ENCODE measurements around the gene TNFRSF19. TPM values are rescaled to one million over a fixed set of nuclear protein-coding genes. Genes with fewer than 3 reads are reported as not detected.

Gene TNFRSF19
- total and polyA plus RNA-seq, 2 of the 8 experiments (the other 6 are each of a cell fraction or from before 2014, with no cell fraction given) = 0.50 to 0.95 TPM

DNA sequence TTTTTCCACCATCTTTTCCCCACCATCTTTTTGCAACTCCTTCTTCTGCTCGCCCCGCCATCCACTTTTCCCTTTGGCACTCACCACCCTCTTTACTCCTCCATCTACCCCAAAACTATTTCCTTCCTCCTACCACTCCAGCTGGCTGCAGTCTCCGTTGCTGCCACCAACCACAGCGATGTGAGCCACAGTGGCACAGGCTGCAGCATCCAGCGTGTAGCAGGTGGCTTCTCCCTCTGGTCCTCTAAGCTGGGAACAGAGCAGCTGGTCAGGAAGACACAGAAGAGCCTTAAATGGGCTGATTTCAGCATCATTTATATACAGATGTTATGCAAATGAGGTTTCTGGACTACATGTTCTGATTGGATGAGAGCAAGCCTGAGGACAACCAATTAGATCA, 144.5 kb downstream of the TNFRSF19 start:
- TF ChIP-seq SP4 (IDR thresholded peaks at IDR 0.05; ENCODE audit: low read length) (no peak), ZNF274 (IDR thresholded peaks at IDR 0.05; ENCODE audit: borderline replicate concordance, extremely low read depth, low read length) (no peak), CREB1 (IDR thresholded peaks at IDR 0.05) (no peak), RFX5 (IDR thresholded peaks at IDR 0.05; ENCODE audit: borderline replicate concordance, low read depth, low read length) (no peak), JUN (IDR thresholded peaks at IDR 0.05; ENCODE audit: low read depth, low read length) (no peak), BRCA1 (IDR thresholded peaks at IDR 0.05; ENCODE audit: low read depth, low read length) (no peak), CBX5 (IDR thresholded peaks at IDR 0.05; ENCODE audit: low read depth, low read length) (no peak), NANOG (IDR thresholded peaks at IDR 0.05; ENCODE audit: insufficient read depth, low read depth, low read length, poor library complexity, severe bottlenecking) (no peak)
- TF ChIP-seq, protein P1, sequence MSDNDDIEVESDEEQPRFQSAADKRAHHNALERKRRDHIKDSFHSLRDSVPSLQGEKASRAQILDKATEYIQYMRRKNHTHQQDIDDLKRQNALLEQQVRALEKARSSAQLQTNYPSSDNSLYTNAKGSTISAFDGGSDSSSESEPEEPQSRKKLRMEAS (IDR thresholded peaks at IDR 0.05) = no peak
- Histone ChIP-seq H3K4me1 (replicated peaks in 1 of 4; ENCODE audit: control insufficient read depth in 3 of 4, insufficient read depth in 4 of 4, low read length in 3 of 4) (no peaks in the 10 kb centered on the region; a peak in 1 of 7 replicates), H2AK5ac (ENCODE audit: low read depth, low read length) (no peak overlapping the region), H2BK5ac (ENCODE audit: low read depth, low read length) (no peak overlapping the region), H3K56ac (replicated peaks; ENCODE audit: insufficient read length, low read depth, low read length) (no peak overlapping the region), H3K14ac (ENCODE audit: insufficient read length) (no peak overlapping the region), H3K9ac (replicated peaks in 1 of 4; ENCODE audit: extremely low read depth in 1 of 4, low read depth in 3 of 4, low read length in 3 of 4) (no peak overlapping the region), H3K79me2 (ENCODE audit: control insufficient read depth in 1 of 2, insufficient read depth in 2 of 2, low read length in 2 of 2) (no peaks in the 10 kb centered on the region), H3K27me3 (replicated peaks in 1 of 4; ENCODE audit: control insufficient read depth in 3 of 4, extremely low read depth in 1 of 4, insufficient read depth in 3 of 4, low read length in 3 of 4) (no peaks in the 10 kb centered on the region), H2AFZ (ENCODE audit: low read length) (no peak overlapping the region), H2BK120ac (replicated peaks; ENCODE audit: low read depth, low read length) (no peak overlapping the region), H4K91ac (replicated peaks; ENCODE audit: insufficient read length, low read length) (no peak overlapping the region), H3K27ac (ENCODE audit: low read depth, low read length) (no peak overlapping the region), H3K23me2 (ENCODE audit: low read depth, low read length) (no peaks in the 10 kb centered on the region), H2BK12ac (ENCODE audit: low read depth, low read length) (no peak overlapping the region), H3K23ac (ENCODE audit: insufficient read length) (no peak overlapping the region), H3K9me3 (ENCODE audit: insufficient read depth in 2 of 2, low read depth in 1 of 2, low read length in 1 of 2) (0 out of 4 replicates have a peak, but pooled peaks cover 0 to 5% of the 10 kb centered on the region in 2 experiments), H3K4ac (replicated peaks; ENCODE audit: insufficient read length, low read depth, low read length) (no peak overlapping the region), H2BK20ac (ENCODE audit: low read length) (no peak overlapping the region), H3K4me3 (ENCODE audit: extremely low read depth in 1 of 4, insufficient read depth in 2 of 4, low read depth in 3 of 4, low read length in 4 of 4) (no peak overlapping the region), H4K8ac (ENCODE audit: extremely low read depth, insufficient read depth, low read length) (no peak overlapping the region), H4K5ac (ENCODE audit: insufficient read length, low read depth, low read length) (no peak overlapping the region), H3K18ac (ENCODE audit: extremely low read depth, low read length) (no peak overlapping the region), H4K20me1 (replicated peaks in 1 of 2; ENCODE audit: control insufficient read depth in 1 of 2, insufficient read depth in 2 of 2, low read length in 2 of 2) (peaks cover 0 to 1% of the 10 kb centered on the region in 2 experiments), H3K36me3 (ENCODE audit: control insufficient read depth in 2 of 4, insufficient read depth in 4 of 4, low read length in 3 of 4) (no peaks in the 10 kb centered on the region), H3K4me2 (ENCODE audit: insufficient read depth in 1 of 2, low read depth in 2 of 2, low read length in 2 of 2) (no peak overlapping the region), H2BK15ac (ENCODE audit: low read length) (no peak overlapping the region), H3K79me1 (ENCODE audit: low read depth, low read length) (no peaks in the 10 kb centered on the region)
- POLR2A ChIA-PET (ENCODE audit: partially characterized antibody) = no interaction called here
- CTCF ChIA-PET (ENCODE audit: partially characterized antibody) = interaction anchor here (1.2 kb wide), 1 partner anchor 27 kb away, joined by 3 read pairs; no protein-coding TSS in a partner anchor
- FAIRE-seq = no peak
- no peak for DNase-seq (ENCODE audit: low read depth in 1 of 2, low spot score in 2 of 2)
- WGBS, 2 experiments (ENCODE audit: extremely low coverage in 1 of 2, insufficient coverage in 1 of 2, insufficient read length in 1 of 2, insufficient replicate concordance in 2 of 2, low coverage in 1 of 2, low lambda C conversion rate in 2 of 2, missing lambda C conversion rate in 1 of 2) = 97 to 100% methylated on average over 2 to 5 of the region's 5 CpGs
